Adrenal gland (tissue), 12 donors: ENCODE results near the gene SYK. TPM values are rescaled to one million over a fixed set of nuclear protein-coding genes. Genes with fewer than 3 reads are reported as not detected.
"Not testable (repeated sequence)": the region's sequence is repeated elsewhere in the genome, so short reads cannot be mapped to it uniquely, and the experiment has no call there.

ENCODE experiments used
- DNase-seq, 7 donors: peaks; one replicate each; pipeline ENCODE4 v3.0.0-alpha.2; 2019 to 2020
- H3K27ac ChIP-seq, 5 donors: fragments of 200-600 bp; sonication (generic) in 4 of 5; 1 replicate in 3 of 5; 2 replicates in 2 of 5; pipeline versions ENCODE4 v1.5.1 to v1.8.0; 2016 to 2020; ENCODE audit warnings: mild to moderate bottlenecking in 1 of 5
- H3K27me3 ChIP-seq: fragments of 200-600 bp; 2 replicates; pipeline ENCODE4 v1.8.0; 2021
- H3K36me3 ChIP-seq, 2 donors: fragments of 200-600 bp; replicated peaks in 1 of 2; 1 replicate in 1 of 2; 2 replicates in 1 of 2; pipeline versions ENCODE4 v1.5.1 to v1.8.0; 2018 to 2022
- H3K4me1 ChIP-seq, 2 donors: fragments of 200-600 bp; replicated peaks in 1 of 2; 1 replicate in 1 of 2; 2 replicates in 1 of 2; pipeline versions ENCODE4 v1.5.1 to v1.8.0; 2018 to 2021
- H3K4me3 ChIP-seq, 4 donors: fragments of 200-600 bp; sonication (generic) in 3 of 4; one replicate each; pipeline ENCODE4 v1.5.1; 2016 to 2018
- H3K9me3 ChIP-seq, 3 donors: fragments of 200-600 bp; sonication (generic) in 1 of 3; replicated peaks in 1 of 3; 1 replicate in 2 of 3; 2 replicates in 1 of 3; pipeline versions ENCODE4 v1.5.1 to v1.8.0; 2016 to 2021
- CTCF ChIP-seq, 6 experiments: fragments of 450-650 bp in 4 of 6; fragments of 200-600 bp in 2 of 6; sonication (generic) in 1 of 6; IDR thresholded peaks; 1 replicate in 5 of 6; 2 replicates in 1 of 6; pipeline versions ENCODE4 v1.5.1 to v1.8.0; 2016 to 2021; ENCODE audit warnings: antibody characterized with exemption in 6 of 6, mild to moderate bottlenecking in 2 of 6, moderate library complexity in 1 of 6
- POLR2A ChIP-seq, 2 donors: fragments of 450-650 bp; IDR thresholded peaks; one replicate each; pipeline ENCODE4 v1.6.1; 2017; ENCODE audit warnings: antibody characterized with exemption in 2 of 2, mild to moderate bottlenecking in 2 of 2, moderate library complexity in 1 of 2
- WGBS, 4 donors: extraction: QIAGEN DNeasy Blood & Tissue Kit in 2 of 4; methylation state at CpG; one replicate each; pipeline versions ENCODE4 v1.1.5 to v1.1.7; 2013 to 2017; 5-methylcytosine and 5-hydroxymethylcytosine counted together
- intact Hi-C, 2 donors: fragments of 100-400 bp; cut with DNase I; formaldehyde crosslinking; loops; one replicate each; pipeline versions ENCODE4 v1.14.1 to v1.15.0; 2022 to 2023
- polyA plus RNA-seq, 3 donors: library from polyadenylated mRNA; stranded (reverse); fragments of 200-250 nt in 2 of 3; fragments of 350-450 nt in 1 of 3; fragmentation: Illumina TruSeq in 1 of 3; extraction: RNeasy Lipid Tissue Mini Kit (QIAGEN cat#74804) in 1 of 3; gene quantifications; one replicate each; pipeline ENCODE4 v1.2.3, GENCODE V29; 2013 to 2014
- total RNA-seq, 9 donors: library from RNA; depleted of rRNA in 4 of 9; stranded (reverse); fragments of >200 nt in 4 of 9; fragments of 120-200 nt in 1 of 9; fragmentation: NEBNext Ultra II Directional in 1 of 9; extraction: Animal tissue kit (Norgen Biotek cat#: 25700) in 1 of 9; gene quantifications; one replicate each; pipeline versions ENCODE4 v1.1.0 to v1.2.4, GENCODE V29; 2013 to 2023
- donor health status: healthy with polysubstance abuse.
- donor health status: Bipolar disorder and iron deficiency.
- donor health status: DM: yes; HTN: yes; CAD: no.
- donor health status: DM: no; HTN: no; CAD: no.
- donor health status: DM: no; HTN: no; CAD: no.
- donor health status: DM: yes; HTN: yes; CAD: no.

The SYK gene
- total and polyA plus RNA-seq, 12 donors: 2.0 to 21.5 (median 14.1) TPM

DNA sequence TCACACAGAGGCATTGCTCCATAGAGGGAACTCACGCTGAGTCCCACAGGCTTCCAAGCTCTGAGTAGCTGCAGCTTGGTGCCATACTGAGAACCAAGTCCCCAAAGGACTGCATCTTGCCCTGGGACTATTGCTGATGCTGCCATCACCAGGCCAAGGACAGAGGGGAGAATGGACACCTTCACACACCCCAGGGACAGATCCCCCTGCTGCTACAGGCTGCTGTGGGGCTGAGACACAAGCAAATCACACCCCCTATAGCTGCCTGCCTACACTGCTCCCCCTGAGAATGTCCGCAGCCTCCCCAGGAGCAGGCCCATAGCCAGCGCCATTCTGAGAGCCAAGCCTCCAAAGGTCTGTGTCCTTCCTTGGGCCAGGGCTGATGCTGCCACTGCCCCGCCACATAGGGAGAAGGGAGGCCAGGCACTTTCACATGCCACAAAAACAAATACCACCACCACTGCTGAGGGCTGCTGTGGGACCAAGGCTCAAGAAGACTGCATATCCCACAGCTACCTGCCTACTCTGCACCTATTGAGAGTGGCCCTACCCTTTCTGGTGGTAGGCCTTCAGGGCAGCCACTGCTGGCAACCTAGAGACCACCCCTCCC is 81.5 kb downstream of the SYK start:
- TF ChIP-seq POLR2A (IDR thresholded peaks at IDR 0.05): no peak
- TF ChIP-seq CTCF (IDR thresholded peaks at IDR 0.05): no peak
- Histone ChIP-seq H3K4me1 (no peaks in the 10 kb centered on the region), H3K36me3 (no peaks in the 10 kb centered on the region), H3K4me3 (no peak overlapping the region), H3K9me3 (no peaks in the 10 kb centered on the region), H3K27me3 (no peaks in the 10 kb centered on the region), H3K27ac (no peak overlapping the region)
- 89 to 100% (median 98%) methylated on average over 2 to 4 of the region's 4 CpGs for whole genome bisulfite sequencing, 4 donors
- DNase-seq: no peak
- intact Hi-C loops: no loop called here

- no peak overlapping the region for H3K27ac ChIP-seq
- H3K4me3 ChIP-seq: no peak overlapping the region
- WGBS, 4 donors: 77 to 100% (median 94%) methylated on average over 1 to 2 of the region's 2 CpGs
- no peaks in the 10 kb centered on the region for H3K4me1 ChIP-seq
- no peaks in the 10 kb centered on the region for H3K36me3 ChIP-seq
- intact Hi-C loops: no loop called here
- TF ChIP-seq POLR2A (IDR thresholded peaks at IDR 0.05) (no peak), CTCF (IDR thresholded peaks at IDR 0.05) (no peak)
- no peaks in the 10 kb centered on the region for H3K27me3 ChIP-seq
- no peak for DNase-seq
- H3K9me3 ChIP-seq: no peaks in the 10 kb centered on the region
Observed at GRCh38 chr9:90883661-90884060, 82.0 kb downstream of the SYK start.

- H3K36me3 ChIP-seq: no peaks in the 10 kb centered on the region
- no peak overlapping the region for H3K4me3 ChIP-seq
- no peaks in the 10 kb centered on the region for H3K9me3 ChIP-seq
- no peaks in the 10 kb centered on the region for H3K4me1 ChIP-seq
- intact Hi-C loops: no loop called here
- DNase-seq: no peak
- no peak overlapping the region for H3K27ac ChIP-seq
- no peaks in the 10 kb centered on the region for H3K27me3 ChIP-seq
- TF ChIP-seq CTCF (IDR thresholded peaks at IDR 0.05): no peak
- no peak for TF ChIP-seq POLR2A (IDR thresholded peaks at IDR 0.05)
- WGBS, 4 donors: 71 to 86% (median 76%) methylated on average over 8 of the region's 8 CpGs
Observed at GRCh38 chr9:90884178-90884577, 82.6 kb downstream of the SYK start.

GRCh38 chr9:90886868-90887267 is 85.2 kb downstream of the SYK start:
- H3K27ac ChIP-seq, DNase-seq, H3K27me3 ChIP-seq, H3K4me1 ChIP-seq, H3K4me3 ChIP-seq, H3K9me3 ChIP-seq, intact Hi-C loops, H3K36me3 ChIP-seq: not testable (repeated sequence)

- H3K36me3 ChIP-seq: no peaks in the 10 kb centered on the region
- H3K9me3 ChIP-seq: no peaks in the 10 kb centered on the region
- no peaks in the 10 kb centered on the region for H3K4me1 ChIP-seq
- DNase-seq: no peak
- WGBS, 4 donors: 79 to 92% (median 84%) methylated on average over 5 to 8 of the region's 8 CpGs
- no peak overlapping the region for H3K4me3 ChIP-seq
- no peaks in the 10 kb centered on the region for H3K27me3 ChIP-seq
- intact Hi-C loops: no loop called here
- no peak overlapping the region for H3K27ac ChIP-seq
- TF ChIP-seq POLR2A (IDR thresholded peaks at IDR 0.05) (no peak), CTCF (IDR thresholded peaks at IDR 0.05) (no peak)
Observed at GRCh38 chr9:90888941-90889340, 87.3 kb downstream of the SYK start.
